HCT116 (cell line): ENCODE measurements around the gene SULT1B1. TPM values are rescaled to one million over a fixed set of nuclear protein-coding genes. Genes with fewer than 3 reads are reported as not detected.

Experiments
- ATAC-seq: fragments of 200-7000 bp; cut with Tn5 transposase; 2 replicates; pipeline ENCODE4 v1.9.1; 2020; ENCODE audit warnings: mild to moderate bottlenecking, moderate library complexity
- BruUV-seq: library from RNA; stranded (reverse); fragments of 400-500 nt; replicated peaks from 2 replicates; lab custom pipeline; 2021; lab: Mats Ljungman, UMichigan
- CTCF ChIA-PET: fragments of 300-600 bp; sonication (Branson Sonifier 250); formaldehyde crosslinking; loops from one replicate; lab custom pipeline; 2021; ENCODE audit warnings: antibody characterized with exemption; lab: Charles Lee
- POLR2A ChIA-PET: fragments of 300-600, 350-600 bp; sonication (Branson Sonifier 250); formaldehyde crosslinking; loops from one replicate; lab custom pipeline; 2021; ENCODE audit warnings: antibody characterized with exemption; lab: Charles Lee
- RAD21 ChIA-PET, 2 experiments: fragments of 300-600 bp; sonication (Branson Sonifier 250); formaldehyde crosslinking; loops; one replicate each; lab custom pipeline; 2023; ENCODE audit warnings: low total read pairs in 2 of 2; ENCODE audit not compliant: uncharacterized antibody in 2 of 2, unreplicated experiment in 2 of 2, low non-redundant PET in 1 of 2; lab: Charles Lee
- DNase-seq: peaks from one replicate; pipeline ENCODE4 v3.0.0-alpha.2; 2010; ENCODE audit warnings: low read depth, low spot score
- H2AFZ ChIP-seq: fragments of 200-600 bp; shearing (Covaris generic), sonication (generic); 2 replicates; pipeline ENCODE4 v1.6.1; 2017; ENCODE audit warnings: low read depth, mixed run types, mixed read lengths, antibody characterized with exemption, low read length; ENCODE audit not compliant: poor library complexity, severe bottlenecking
- H3K27ac ChIP-seq: 2 replicates; pipeline ENCODE4 v1.5.1; 2012; ENCODE audit warnings: low read depth, low read length
- H3K27me3 ChIP-seq: fragments of 200-600 bp; sonication (generic); 2 replicates; pipeline ENCODE4 v1.6.1; 2016; ENCODE audit warnings: mixed run types, low read length, mixed read lengths; ENCODE audit not compliant: insufficient read depth
- H3K36me3 ChIP-seq, 2 experiments: fragments of 200-500 bp in 1 of 2; fragments of 200-600 bp in 1 of 2; sonication (Bioruptor generic) in 1 of 2; sonication (generic) in 1 of 2; 2 replicates each; pipeline versions ENCODE4 v1.5.1 to v1.6.1; 2014 to 2016; ENCODE audit warnings: low read length in 2 of 2, inconsistent platforms in 1 of 2, mixed read lengths in 1 of 2, mixed run types in 1 of 2; ENCODE audit not compliant: insufficient read depth in 2 of 2, control insufficient read depth in 1 of 2
- H3K4me1 ChIP-seq, 2 experiments: fragments of 200-600 bp in 1 of 2; sonication (generic) in 1 of 2; 2 replicates each; pipeline versions ENCODE4 v1.5.1 to v1.6.1; 2012 to 2017; ENCODE audit warnings: low read length in 2 of 2, inconsistent platforms in 1 of 2, mild to moderate bottlenecking in 1 of 2, mixed read lengths in 1 of 2, mixed run types in 1 of 2, moderate library complexity in 1 of 2; ENCODE audit not compliant: insufficient read depth in 2 of 2, control insufficient read depth in 1 of 2
- H3K4me2 ChIP-seq: fragments of 200-600 bp; sonication (generic); 2 replicates; pipeline ENCODE4 v1.6.1; 2017; ENCODE audit warnings: mixed run types, low read length, mixed read lengths
- H3K4me3 ChIP-seq, 2 experiments: fragments of 200-600 bp in 1 of 2; sonication (generic) in 1 of 2; replicated peaks in 1 of 2; 2 replicates each; pipeline ENCODE4 v1.5.1; 2011 to 2016; ENCODE audit warnings: low read length in 2 of 2, control low read depth in 1 of 2, low read depth in 1 of 2, mild to moderate bottlenecking in 1 of 2, mixed read lengths in 1 of 2, mixed run types in 1 of 2
- H3K79me2 ChIP-seq: fragments of 200-600 bp; sonication (generic); 2 replicates; pipeline ENCODE4 v1.6.1; 2017; ENCODE audit warnings: mild to moderate bottlenecking, mixed run types, low read length, moderate library complexity, mixed read lengths; ENCODE audit not compliant: insufficient read depth
- H3K9ac ChIP-seq: fragments of 200-600 bp; sonication (generic); 2 replicates; pipeline ENCODE4 v1.6.1; 2016; ENCODE audit warnings: low read length, mixed read lengths
- H3K9me2 ChIP-seq: fragments of 200-600 bp; sonication (generic), shearing (Covaris generic); 2 replicates; pipeline ENCODE4 v1.6.1; 2017; ENCODE audit warnings: mixed run types, mild to moderate bottlenecking, moderate library complexity; ENCODE audit not compliant: insufficient read depth
- H3K9me3 ChIP-seq, 2 experiments: fragments of 200-500 bp in 1 of 2; fragments of 200-600 bp in 1 of 2; sonication (Bioruptor generic) in 1 of 2; sonication (generic) in 1 of 2; 2 replicates each; pipeline ENCODE4 v1.6.1; 2014 to 2017; ENCODE audit warnings: low read length in 2 of 2, mixed read lengths in 2 of 2, inconsistent platforms in 1 of 2, low read depth in 1 of 2, mild to moderate bottlenecking in 1 of 2, mixed run types in 1 of 2, moderate library complexity in 1 of 2; ENCODE audit not compliant: control insufficient read depth in 1 of 2, insufficient read depth in 1 of 2
- H4K20me1 ChIP-seq: fragments of 200-600 bp; sonication (generic), shearing (Covaris generic); 2 replicates; pipeline ENCODE4 v1.6.1; 2017; ENCODE audit warnings: mixed run types, mild to moderate bottlenecking, moderate library complexity; ENCODE audit not compliant: insufficient read depth
- ATF3 ChIP-seq: IDR thresholded peaks from 2 replicates; pipeline ENCODE4 v1.6.1; 2012
- CBX3 ChIP-seq: IDR thresholded peaks from 2 replicates; pipeline ENCODE4 v1.6.1; 2012; ENCODE audit warnings: low read depth
- CEBPB ChIP-seq: IDR thresholded peaks from 2 replicates; pipeline ENCODE4 v1.6.1; 2012; ENCODE audit warnings: low read depth
- CTCF ChIP-seq, 3 experiments: fragments of 200-600 bp in 1 of 3; sonication (generic) in 1 of 3; IDR thresholded peaks in 2 of 3; conservative IDR thresholded peaks in 1 of 3; 2 replicates each; pipeline ENCODE4 v1.5.1; 2012 to 2017; ENCODE audit warnings: low read depth in 2 of 3, low read length in 2 of 3, antibody characterized with exemption in 1 of 3, borderline replicate concordance in 1 of 3, control low read depth in 1 of 3, mild to moderate bottlenecking in 1 of 3, mixed read lengths in 1 of 3, mixed run types in 1 of 3, moderate library complexity in 1 of 3; ENCODE audit not compliant: insufficient read depth in 1 of 3
- EGR1 ChIP-seq: IDR thresholded peaks from 2 replicates; pipeline ENCODE4 v1.6.1; 2012; ENCODE audit warnings: low read depth
- EZH2 ChIP-seq: fragments of 200-600 bp; sonication (generic); IDR thresholded peaks from 2 replicates; pipeline ENCODE4 v1.6.1; 2017; ENCODE audit warnings: antibody characterized with exemption, mixed run types
- EZH2phosphoT487 ChIP-seq: fragments of 200-600 bp; IDR thresholded peaks from 2 replicates; pipeline ENCODE4 v1.6.1; 2018; ENCODE audit warnings: antibody characterized with exemption, borderline replicate concordance
- FOSL1 ChIP-seq: IDR thresholded peaks from 2 replicates; pipeline ENCODE4 v1.6.1; 2012; ENCODE audit warnings: low read depth
- JUND ChIP-seq: IDR thresholded peaks from 2 replicates; pipeline ENCODE4 v1.6.1; 2012
- POLR2A ChIP-seq: IDR thresholded peaks from 2 replicates; pipeline ENCODE4 v1.7.0; 2011; ENCODE audit warnings: borderline replicate concordance; ENCODE audit not compliant: insufficient read depth, insufficient read length; ENCODE audit errors: extremely low read depth
- POLR2AphosphoS5 ChIP-seq: IDR thresholded peaks from 2 replicates; pipeline ENCODE4 v1.6.1; 2011; ENCODE audit warnings: mild to moderate bottlenecking, low read depth, low read length, moderate library complexity
- RAD21 ChIP-seq: IDR thresholded peaks from 2 replicates; pipeline ENCODE4 v1.6.1; 2012; ENCODE audit warnings: low read depth, mild to moderate bottlenecking
- REST ChIP-seq: IDR thresholded peaks from 2 replicates; pipeline ENCODE4 v1.6.1; 2012; ENCODE audit warnings: low read depth
- SIN3A ChIP-seq: IDR thresholded peaks from 2 replicates; pipeline ENCODE4 v1.6.1; 2012; ENCODE audit warnings: low read depth
- SP1 ChIP-seq: IDR thresholded peaks from 2 replicates; pipeline ENCODE4 v1.6.1; 2012; ENCODE audit warnings: low read depth
- SRF ChIP-seq: IDR thresholded peaks from 2 replicates; pipeline ENCODE4 v1.6.1; 2012; ENCODE audit warnings: low read depth
- ZBTB33 ChIP-seq: IDR thresholded peaks from 2 replicates; pipeline ENCODE4 v1.6.1; 2011; ENCODE audit warnings: mild to moderate bottlenecking, low read length, moderate library complexity; ENCODE audit not compliant: insufficient replicate concordance; ENCODE audit errors: extremely low read depth
- ZNF274 ChIP-seq: fragments of 200-500 bp; sonication (Bioruptor generic); IDR thresholded peaks from 2 replicates; pipeline ENCODE4 v1.6.1; 2014; ENCODE audit warnings: mild to moderate bottlenecking, low read depth, low read length, inconsistent platforms
- intact Hi-C: fragments of 100-400 bp; cut with micrococcal nuclease; formaldehyde crosslinking; loops from 2 replicates; pipeline ENCODE4 v1.10.0; 2022
- total RNA-seq: library from RNA; stranded (reverse); gene quantifications from one replicate; pipeline ENCODE4 v1.2.1, GENCODE V29; 2021; ENCODE audit not compliant: unreplicated experiment

Gene SULT1B1
- total RNA-seq, 1 experiment from 2014 or later: 0.10 TPM

GRCh38 chr4:69799337-69799736 is 38.9 kb upstream of the SULT1B1 start:
- no peaks in the 10 kb centered on the region for H3K36me3 ChIP-seq
- no peak for ATAC-seq
- BruUV-seq: no TSS peak
- H3K4me2 ChIP-seq: no peak overlapping the region
- H3K9ac ChIP-seq: no peak overlapping the region
- no peaks in the 10 kb centered on the region for H3K9me2 ChIP-seq
- intact Hi-C loops: no loop called here
- CTCF ChIA-PET: no interaction called here
- H4K20me1 ChIP-seq: no peaks in the 10 kb centered on the region
- no peaks in the 10 kb centered on the region for H3K27me3 ChIP-seq
- RAD21 ChIA-PET: no interaction called here
- H3K4me3 ChIP-seq: no peak overlapping the region
- no peaks in the 10 kb centered on the region for H3K79me2 ChIP-seq
- TF ChIP-seq POLR2A (no peak), SRF (no peak), CEBPB (no peak), ATF3 (no peak), ZNF274 (no peak), REST (no peak), POLR2AphosphoS5 (no peak), EZH2phosphoT487 (no peak), EGR1 (no peak), ZBTB33 (no peak), SP1 (no peak), JUND (no peak), EZH2 (no peak), CTCF (IDR thresholded peaks at IDR 0.05 in 2 of 3, conservative IDR thresholded peaks at IDR 0.05 in 1 of 3; ENCODE audit: borderline replicate concordance in 1 of 3, insufficient read depth in 1 of 3, low read depth in 2 of 3, low read length in 2 of 3) (no peak), SIN3A (no peak), RAD21 (no peak), FOSL1 (no peak), CBX3 (no peak)
- TF ChIP-seq, all 23 proteins: peak for 0
- no peak for DNase-seq
- no peak overlapping the region for H2AFZ ChIP-seq
- no peaks in the 10 kb centered on the region for H3K4me1 ChIP-seq
- POLR2A ChIA-PET: no interaction called here
- no peaks in the 10 kb centered on the region for H3K9me3 ChIP-seq
- H3K27ac ChIP-seq: no peak overlapping the region
